OCI-LY1 (cell line): ENCODE measurements around the gene WNK4.

Experiments
- CTCF ChIP-seq: fragments of 200-600 bp; sonication (generic), shearing (Covaris generic); IDR thresholded peaks from 2 replicates; pipeline ENCODE4 v1.5.1; 2017; ENCODE audit warnings: mild to moderate bottlenecking, antibody characterized with exemption, low read length, moderate library complexity, mixed read lengths
- EZH2 ChIP-seq: fragments of 200-600 bp; sonication (generic), shearing (Covaris generic); IDR thresholded peaks from 2 replicates; pipeline ENCODE4 v1.8.0; 2017; ENCODE audit warnings: borderline replicate concordance, mixed run types, mild to moderate bottlenecking, antibody characterized with exemption, low read length, moderate library complexity, mixed read lengths

GRCh38 chr17:42819939-42820535 is 39.6 kb downstream of the WNK4 start:
- peak; percentile 88 for TF ChIP-seq CTCF
- no peak for TF ChIP-seq EZH2
